HepG2 (cell line): ENCODE data around the gene SH3BP5. TPM values are rescaled to one million over a fixed set of nuclear protein-coding genes. Genes with fewer than 3 reads are reported as not detected.

ENCODE experiments used
- ATAC-seq: fragments of 200-7000 bp; cut with Tn5 transposase; 3 replicates; pipeline ENCODE4 v1.9.1; 2020; ENCODE audit warnings: mild to moderate bottlenecking, moderate library complexity
- BruUV-seq: library from RNA; stranded (reverse); fragments of 400-500 nt; replicated peaks from 2 replicates; lab custom pipeline; 2021; lab: Mats Ljungman, UMichigan
- CTCF ChIA-PET: fragments of 300-600 bp; formaldehyde crosslinking; extraction: SDS; loops from one replicate; lab custom pipeline; 2021; ENCODE audit warnings: low total read pairs, inconsistent platforms, low intra/inter-chr PET ratio; lab: Yijun Ruan, JAX
- POLR2A ChIA-PET: fragments of 350-600 bp; sonication (Branson Sonifier 250); formaldehyde crosslinking; loops from one replicate; lab custom pipeline; 2020; ENCODE audit warnings: antibody characterized with exemption, inconsistent platforms; lab: Yijun Ruan, JAX
- DNase-seq: peaks from one replicate; pipeline ENCODE4 v3.0.0-alpha.2; 2015; ENCODE audit warnings: low spot score
- FAIRE-seq: peaks from 3 replicates; lab custom pipeline; 2011; peaks lifted over from hg19 to GRCh38; lab: Jason Lieb, UNC
- H2AFZ ChIP-seq: one replicate; pipeline ENCODE4 v1.6.1; 2011; ENCODE audit warnings: low read length, inconsistent platforms
- H3K27ac ChIP-seq: fragments of 300-600 bp; 3 replicates; pipeline ENCODE4 v1.8.0; 2011; ENCODE audit warnings: mixed run types, mild to moderate bottlenecking, mixed read lengths, low read length, inconsistent platforms; ENCODE audit not compliant: insufficient read depth; ENCODE audit errors: extremely low read length
- H3K27me3 ChIP-seq, 2 experiments: fragments of 200-600 bp in 1 of 2; 2 replicates in 1 of 2; 3 replicates in 1 of 2; pipeline versions ENCODE4 v1.6.0 to v1.8.0; 2011; ENCODE audit warnings: low read length in 2 of 2, mild to moderate bottlenecking in 2 of 2, moderate library complexity in 2 of 2, inconsistent platforms in 1 of 2; ENCODE audit not compliant: insufficient read depth in 2 of 2, control insufficient read depth in 1 of 2
- H3K36me3 ChIP-seq, 2 experiments: fragments of 200-600 bp in 1 of 2; replicated peaks in 1 of 2; 2 replicates in 1 of 2; 3 replicates in 1 of 2; pipeline versions ENCODE4 v1.5.1 to v1.8.0; 2011; ENCODE audit warnings: low read length in 2 of 2, inconsistent platforms in 1 of 2; ENCODE audit not compliant: insufficient read depth in 2 of 2, control insufficient read depth in 1 of 2
- H3K4me1 ChIP-seq: 2 replicates; pipeline ENCODE4 v1.5.1; 2012; ENCODE audit warnings: low read length, inconsistent platforms; ENCODE audit not compliant: insufficient read depth
- H3K4me2 ChIP-seq: 2 replicates; pipeline ENCODE4 v1.6.0; 2011; ENCODE audit warnings: low read depth, low read length, inconsistent platforms
- H3K4me3 ChIP-seq, 3 experiments: fragments of 200-600 bp in 1 of 3; sonication (generic), shearing (Covaris generic) in 1 of 3; replicated peaks in 1 of 3; 2 replicates each; pipeline ENCODE4 v1.5.1; 2011 to 2016; ENCODE audit warnings: low read length in 3 of 3, inconsistent platforms in 2 of 3, low read depth in 2 of 3, mild to moderate bottlenecking in 2 of 3, control low read depth in 1 of 3, mixed read lengths in 1 of 3; ENCODE audit not compliant: insufficient read depth in 1 of 3
- H3K79me2 ChIP-seq: one replicate; pipeline ENCODE4 v1.6.1; 2011; ENCODE audit warnings: low read length, inconsistent platforms; ENCODE audit not compliant: insufficient read depth
- H3K9ac ChIP-seq: 2 replicates; pipeline ENCODE4 v1.6.0; 2011; ENCODE audit warnings: mild to moderate bottlenecking, low read depth, low read length, inconsistent platforms; ENCODE audit not compliant: insufficient read depth
- H3K9me3 ChIP-seq: 2 replicates; pipeline ENCODE4 v1.5.1; 2012; ENCODE audit warnings: mild to moderate bottlenecking, low read length
- H4K20me1 ChIP-seq: 2 replicates; pipeline ENCODE4 v1.6.0; 2011; ENCODE audit warnings: inconsistent platforms, mild to moderate bottlenecking, low read length, moderate library complexity; ENCODE audit not compliant: insufficient read depth
- ETV6 ChIP-seq: sonication (generic); formaldehyde crosslinking; conservative IDR thresholded peaks from 2 replicates; pipeline ENCODE4 v1.4.0; 2020; ENCODE audit warnings: missing genetic modification reagents
- FOXC1 ChIP-seq: sonication (generic); formaldehyde crosslinking; IDR thresholded peaks from 2 replicates; pipeline ENCODE4 v1.8.0; 2022; ENCODE audit warnings: mild to moderate bottlenecking, missing genetic modification reagents, borderline replicate concordance
- HMGA1 ChIP-seq: sonication (generic); formaldehyde crosslinking; conservative IDR thresholded peaks from 2 replicates; pipeline ENCODE4 v1.4.0; 2020; ENCODE audit warnings: missing genetic modification reagents
- KDM5A ChIP-seq: fragments of 200-600 bp; sonication (generic); IDR thresholded peaks from 2 replicates; pipeline ENCODE4 v1.7.0; 2018; ENCODE audit warnings: antibody characterized with exemption, mild to moderate bottlenecking, low read length, borderline replicate concordance
- KDM6A ChIP-seq: IDR thresholded peaks from 2 replicates; pipeline ENCODE4 v1.6.1; 2016; ENCODE audit warnings: low read depth
- NFATC3 ChIP-seq: sonication (generic); formaldehyde crosslinking; IDR thresholded peaks from 2 replicates; pipeline ENCODE4 v1.5.1; 2020; ENCODE audit warnings: mild to moderate bottlenecking, missing genetic modification reagents
- NFE2L1 ChIP-seq: sonication (generic); formaldehyde crosslinking; IDR thresholded peaks from 2 replicates; pipeline ENCODE4 v1.4.0; 2020; ENCODE audit warnings: missing genetic modification reagents, mild to moderate bottlenecking, borderline replicate concordance
- NONO ChIP-seq, 2 experiments: fragments of 450-650 bp in 1 of 2; sonication (generic) in 1 of 2; formaldehyde crosslinking in 1 of 2; IDR thresholded peaks in 1 of 2; conservative IDR thresholded peaks in 1 of 2; 2 replicates each; pipeline versions ENCODE4 v1.6.1 to v1.8.0; 2017 to 2022; ENCODE audit warnings: mild to moderate bottlenecking in 1 of 2, missing genetic modification reagents in 1 of 2, moderate library complexity in 1 of 2
- NR1H2 ChIP-seq: sonication (generic); formaldehyde crosslinking; IDR thresholded peaks from 2 replicates; pipeline ENCODE4 v1.8.1; 2022; ENCODE audit warnings: low read depth, missing genetic modification reagents, borderline replicate concordance
- PHF21A ChIP-seq: sonication (generic); formaldehyde crosslinking; IDR thresholded peaks from 2 replicates; pipeline ENCODE4 v1.5.0; 2020; ENCODE audit warnings: mild to moderate bottlenecking, missing genetic modification reagents
- PHF5A ChIP-seq: IDR thresholded peaks from one replicate; pipeline ENCODE4 v1.6.1; 2018; ENCODE audit warnings: low read depth, missing genetic modification reagents; ENCODE audit not compliant: unreplicated experiment
- SMYD3 ChIP-seq: sonication (generic); formaldehyde crosslinking; IDR thresholded peaks from 2 replicates; pipeline ENCODE4 v1.8.1; 2023; ENCODE audit warnings: mild to moderate bottlenecking, missing genetic modification reagents
- ZBTB1 ChIP-seq: sonication (generic); formaldehyde crosslinking; IDR thresholded peaks from 2 replicates; pipeline ENCODE4 v1.4.0; 2020; ENCODE audit warnings: missing genetic modification reagents, borderline replicate concordance
- ZIK1 ChIP-seq: sonication (generic); formaldehyde crosslinking; IDR thresholded peaks from 2 replicates; pipeline ENCODE4 v1.5.0; 2020; ENCODE audit warnings: mild to moderate bottlenecking, low read depth, missing genetic modification reagents, borderline replicate concordance
- ZNF263 ChIP-seq: sonication (generic); formaldehyde crosslinking; IDR thresholded peaks from 2 replicates; pipeline ENCODE4 v1.4.0; 2020; ENCODE audit warnings: missing genetic modification reagents
- ZNF292 ChIP-seq: sonication (generic); formaldehyde crosslinking; IDR thresholded peaks from 2 replicates; pipeline ENCODE4 v1.8.1; 2022; ENCODE audit warnings: mild to moderate bottlenecking, low read depth, missing genetic modification reagents, borderline replicate concordance
- ZNF547 ChIP-seq: sonication (generic); formaldehyde crosslinking; IDR thresholded peaks from 2 replicates; pipeline ENCODE4 v1.5.1; 2020; ENCODE audit warnings: mild to moderate bottlenecking, missing genetic modification reagents
- ZSCAN12 ChIP-seq: sonication (generic); formaldehyde crosslinking; IDR thresholded peaks from 2 replicates; pipeline ENCODE4 v1.9.0; 2021; ENCODE audit warnings: mild to moderate bottlenecking, missing genetic modification reagents
- WGBS: methylation state at CpG from one replicate; pipeline ENCODE4 v1.1.6; 2017; ENCODE audit warnings: low lambda C conversion rate; 5-methylcytosine and 5-hydroxymethylcytosine counted together
- in situ Hi-C: cut with HindIII; loops from 2 replicates; pipeline ENCODE4 v1.10.0; 2017; ENCODE audit warnings: low pct_unique_long_range_greater_than_20kb; ENCODE audit not compliant: extremely low pct_ligation_motif_present
- intact Hi-C: fragments of 100-400 bp; cut with micrococcal nuclease; formaldehyde crosslinking; loops from one replicate; pipeline ENCODE4 v1.10.0; 2022; ENCODE audit not compliant: unreplicated experiment
- polyA plus RNA-seq, 8 experiments: library from polyadenylated mRNA; depleted of rRNA in 3 of 8; stranded (reverse) in 7 of 8; unstranded in 1 of 8; fragments of >200 nt; fragmentation: Illumina TruSeq in 4 of 8; extraction: Trizol in 4 of 8; gene quantifications; 2 replicates each; pipeline versions ENCODE4 v1.2.1 to v1.2.3, GENCODE V29; 2011 to 2016; ENCODE audit warnings: low read depth in 4 of 8, missing spikeins in 1 of 8, mixed read lengths in 1 of 8; ENCODE audit not compliant: insufficient read depth in 1 of 8
- total RNA-seq, 5 experiments: library from RNA; depleted of rRNA; stranded (reverse); fragments of >200 nt; fragmentation: Illumina TruSeq; extraction: Trizol; gene quantifications; 2 replicates each; pipeline ENCODE4 v1.2.3, GENCODE V29; 2016; ENCODE audit warnings: low read depth in 1 of 5
- TF ChIP-seq, protein P1 (sequence below): sonication (generic); formaldehyde crosslinking; IDR thresholded peaks from 2 replicates; pipeline ENCODE4 v1.8.1; 2023; ENCODE audit warnings: mild to moderate bottlenecking, missing genetic modification reagents
- TF ChIP-seq, protein P2 (sequence below): sonication (generic); formaldehyde crosslinking; IDR thresholded peaks from 2 replicates; pipeline ENCODE4 v1.9.0; 2021; ENCODE audit warnings: missing genetic modification reagents, mild to moderate bottlenecking, borderline replicate concordance

SH3BP5 gene
- total and polyA plus RNA-seq, 2 of the 13 experiments (the other 11 are each of a cell fraction or from before 2014, with no cell fraction given), result 0.09 to 0.16 TPM

DNA sequence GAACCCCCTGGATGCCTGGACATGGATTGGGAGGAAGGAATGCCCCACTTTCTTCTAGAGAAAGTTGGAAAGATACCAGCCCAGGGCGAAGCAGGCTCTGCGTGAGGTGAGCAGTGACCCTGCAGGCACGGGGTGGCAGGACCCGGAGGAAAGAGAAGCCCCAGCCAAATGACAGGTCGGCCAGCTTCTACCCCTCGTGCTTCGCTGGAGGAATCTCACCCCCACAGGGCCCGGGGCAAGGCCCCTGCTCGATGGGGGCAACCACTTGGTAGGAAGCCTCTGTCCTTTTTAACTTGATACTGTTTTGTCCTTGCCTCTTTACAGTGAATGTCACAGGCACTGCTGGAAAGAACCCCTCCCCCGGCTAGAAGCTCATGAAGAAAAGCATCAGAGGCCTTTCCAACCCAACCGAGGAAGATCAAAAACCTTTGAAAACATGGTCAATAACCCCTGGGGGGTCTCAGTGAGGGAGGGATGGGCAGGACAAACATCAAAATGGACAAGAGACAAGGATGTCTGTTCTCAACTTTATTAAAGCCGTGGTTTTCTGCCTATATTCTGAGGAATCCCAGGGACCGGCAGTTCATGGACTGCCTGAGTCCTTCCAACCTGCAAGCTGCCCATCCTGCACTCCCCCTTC is 54.4 kb downstream of the SH3BP5 start (continued):
- no peak for TF ChIP-seq ETV6
- TF ChIP-seq, protein P1, sequence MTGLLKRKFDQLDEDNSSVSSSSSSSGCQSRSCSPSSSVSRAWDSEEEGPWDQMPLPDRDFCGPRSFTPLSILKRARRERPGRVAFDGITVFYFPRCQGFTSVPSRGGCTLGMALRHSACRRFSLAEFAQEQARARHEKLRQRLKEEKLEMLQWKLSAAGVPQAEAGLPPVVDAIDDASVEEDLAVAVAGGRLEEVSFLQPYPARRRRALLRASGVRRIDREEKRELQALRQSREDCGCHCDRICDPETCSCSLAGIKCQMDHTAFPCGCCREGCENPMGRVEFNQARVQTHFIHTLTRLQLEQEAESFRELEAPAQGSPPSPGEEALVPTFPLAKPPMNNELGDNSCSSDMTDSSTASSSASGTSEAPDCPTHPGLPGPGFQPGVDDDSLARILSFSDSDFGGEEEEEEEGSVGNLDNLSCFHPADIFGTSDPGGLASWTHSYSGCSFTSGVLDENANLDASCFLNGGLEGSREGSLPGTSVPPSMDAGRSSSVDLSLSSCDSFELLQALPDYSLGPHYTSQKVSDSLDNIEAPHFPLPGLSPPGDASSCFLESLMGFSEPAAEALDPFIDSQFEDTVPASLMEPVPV (CRISPR knock-in tag), result no peak

DNA sequence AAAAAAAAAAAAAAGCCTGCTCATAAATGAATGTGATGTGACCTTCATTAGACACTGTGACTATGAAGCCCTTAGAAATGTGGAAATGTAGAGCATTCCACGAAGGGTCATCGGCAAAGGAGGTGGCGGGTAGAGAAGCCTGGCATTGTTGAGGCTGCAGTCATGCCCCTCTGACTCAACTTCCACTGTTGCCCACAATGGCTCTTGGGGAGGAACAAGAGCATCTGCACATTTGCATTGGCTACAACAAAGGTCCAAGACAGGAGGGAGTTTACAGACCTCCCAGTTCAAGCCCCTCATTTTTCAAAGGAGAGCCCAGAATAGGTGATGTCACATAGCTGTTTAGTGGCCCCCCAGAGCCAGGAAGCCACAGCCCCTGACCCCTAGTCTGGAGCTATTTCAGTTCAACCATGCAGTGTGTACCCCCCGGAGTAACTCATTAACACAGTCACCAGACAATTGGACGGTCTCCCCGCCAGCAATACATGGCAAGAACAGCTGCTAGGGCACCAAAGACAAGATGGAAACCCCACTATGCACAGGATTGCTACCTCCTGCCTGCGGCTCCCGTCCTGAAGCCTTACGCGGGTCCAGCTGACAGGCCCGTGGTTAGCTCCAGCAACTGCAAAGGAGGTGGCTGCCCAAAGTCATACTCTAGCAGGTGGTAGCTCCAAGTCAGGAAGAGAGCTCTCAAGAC is 56.2 kb downstream of the SH3BP5 start:
- no peaks in the 10 kb centered on the region for H3K36me3 ChIP-seq
- H3K27me3 ChIP-seq, result peaks cover 2% of the 10 kb centered on the region in 2 experiments; a peak in 1 of 5 replicates
- WGBS, result 81% methylated on average over 3 of the region's 11 CpGs
- H3K4me3 ChIP-seq, result no peak overlapping the region
- no peak for ATAC-seq
- H2AFZ ChIP-seq, result no peak overlapping the region
- H4K20me1 ChIP-seq, result no peaks in the 10 kb centered on the region
- no peaks in the 10 kb centered on the region for H3K79me2 ChIP-seq
- DNase-seq, result no peak
- no peak overlapping the region for H3K9ac ChIP-seq
- no peak for FAIRE-seq
- intact Hi-C loops, result no loop called here
- no peak overlapping the region for H3K27ac ChIP-seq
- no TSS peak for BruUV-seq
- ChIA-PET POLR2A (no interaction called here), CTCF (no interaction called here)
- in situ Hi-C loops, result no loop called here
- H3K4me2 ChIP-seq, result no peak overlapping the region
- no peaks in the 10 kb centered on the region for H3K4me1 ChIP-seq
- no peaks in the 10 kb centered on the region for H3K9me3 ChIP-seq
- TF ChIP-seq ZNF263, result no peak
- TF ChIP-seq FOXC1, result no peak
- no peak for TF ChIP-seq NONO (IDR thresholded peaks at IDR 0.05)
- TF ChIP-seq NONO (CRISPR knock-in tag; conservative IDR thresholded peaks at IDR 0.05), result no peak
- no peak for TF ChIP-seq PHF5A (CRISPR knock-in tag)
- TF ChIP-seq NR1H2 (CRISPR knock-in tag), result no peak
- no peak for TF ChIP-seq ZIK1 (CRISPR knock-in tag)
- no peak for TF ChIP-seq SMYD3 (CRISPR knock-in tag)
- TF ChIP-seq ZBTB1 (CRISPR knock-in tag), result no peak
- no peak for TF ChIP-seq HMGA1 (CRISPR knock-in tag)
- TF ChIP-seq PHF21A (CRISPR knock-in tag), result no peak
- TF ChIP-seq ZSCAN12 (CRISPR knock-in tag), result no peak
- no peak for TF ChIP-seq ZNF547 (CRISPR knock-in tag)
- TF ChIP-seq, protein P2, sequence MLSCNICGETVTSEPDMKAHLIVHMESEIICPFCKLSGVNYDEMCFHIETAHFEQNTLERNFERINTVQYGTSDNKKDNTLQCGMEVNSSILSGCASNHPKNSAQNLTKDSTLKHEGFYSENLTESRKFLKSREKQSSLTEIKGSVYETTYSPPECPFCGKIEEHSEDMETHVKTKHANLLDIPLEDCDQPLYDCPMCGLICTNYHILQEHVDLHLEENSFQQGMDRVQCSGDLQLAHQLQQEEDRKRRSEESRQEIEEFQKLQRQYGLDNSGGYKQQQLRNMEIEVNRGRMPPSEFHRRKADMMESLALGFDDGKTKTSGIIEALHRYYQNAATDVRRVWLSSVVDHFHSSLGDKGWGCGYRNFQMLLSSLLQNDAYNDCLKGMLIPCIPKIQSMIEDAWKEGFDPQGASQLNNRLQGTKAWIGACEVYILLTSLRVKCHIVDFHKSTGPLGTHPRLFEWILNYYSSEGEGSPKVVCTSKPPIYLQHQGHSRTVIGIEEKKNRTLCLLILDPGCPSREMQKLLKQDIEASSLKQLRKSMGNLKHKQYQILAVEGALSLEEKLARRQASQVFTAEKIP, result no peak
- no peak for TF ChIP-seq KDM5A
- no peak for TF ChIP-seq NFATC3 (CRISPR knock-in tag)
- TF ChIP-seq KDM6A (CRISPR knock-in tag), result no peak
- no peak for TF ChIP-seq NFE2L1 (CRISPR knock-in tag)
- no peak for TF ChIP-seq ZNF292 (CRISPR knock-in tag)
